Uterus (tissue), 4 donors: Measurements from ENCODE around the gene RGS9BP. TPM values are rescaled to one million over a fixed set of nuclear protein-coding genes. Genes with fewer than 3 reads are reported as not detected.

ENCODE experiments used
- DNase-seq, 2 donors: peaks; one replicate each; pipeline ENCODE4 v3.0.0-alpha.2; 2019 to 2020
- H3K27ac ChIP-seq, 2 donors: fragments of 200-600 bp; sonication (generic); 1 replicate in 1 of 2; 2 replicates in 1 of 2; pipeline ENCODE4 v1.5.1; 2016 to 2018
- H3K27me3 ChIP-seq, 2 donors: fragments of 200-600 bp; sonication (generic); one replicate each; pipeline ENCODE4 v1.5.1; 2018 to 2019; ENCODE audit warnings: control low read depth in 1 of 2
- H3K36me3 ChIP-seq, 2 donors: fragments of 200-600 bp; sonication (generic); one replicate each; pipeline ENCODE4 v1.5.1; 2019; ENCODE audit warnings: control low read depth in 1 of 2
- H3K4me1 ChIP-seq, 2 donors: fragments of 200-600 bp; sonication (generic); one replicate each; pipeline ENCODE4 v1.5.1; 2018 to 2019; ENCODE audit warnings: control low read depth in 1 of 2
- H3K4me3 ChIP-seq, 2 donors: fragments of 200-600 bp; sonication (generic); 1 replicate in 1 of 2; 2 replicates in 1 of 2; pipeline ENCODE4 v1.5.1; 2018 to 2019; ENCODE audit warnings: mild to moderate bottlenecking in 1 of 2
- H3K9me3 ChIP-seq, 2 donors: fragments of 200-600 bp; sonication (generic); one replicate each; pipeline ENCODE4 v1.5.1; 2019; ENCODE audit warnings: control low read depth in 1 of 2
- CTCF ChIP-seq, 4 experiments: fragments of 200-600 bp in 2 of 4; fragments of 450-650 bp in 2 of 4; sonication (generic) in 2 of 4; IDR thresholded peaks; one replicate each; pipeline ENCODE4 v1.5.1; 2016 to 2019; ENCODE audit warnings: antibody characterized with exemption in 4 of 4, mild to moderate bottlenecking in 2 of 4, moderate library complexity in 1 of 4
- POLR2A ChIP-seq, 2 donors: fragments of 450-650 bp; IDR thresholded peaks; one replicate each; pipeline ENCODE4 v1.6.1; 2016; ENCODE audit warnings: antibody characterized with exemption in 2 of 2, mild to moderate bottlenecking in 1 of 2, moderate library complexity in 1 of 2
- intact Hi-C: fragments of 100-400 bp; cut with DNase I; formaldehyde crosslinking; loops from one replicate; pipeline ENCODE4 v1.15.1; 2023; ENCODE audit warnings: low total_unique reads
- total RNA-seq, 4 donors: library from RNA; depleted of rRNA in 3 of 4; stranded (reverse); fragments of >200 nt in 3 of 4; gene quantifications; one replicate each; pipeline versions ENCODE4 v1.1.0 to v1.2.4, GENCODE V29; 2014 to 2023
- donor health status: DM: yes; HTN: yes; CAD: no.

RGS9BP gene
- under 1 TPM in 2 of 4 donors, not detected in 2; 0.29 to 0.62 TPM for total RNA-seq

GRCh38 chr19:32675720-32676185, at the start of gene RGS9BP:
RGS9BP (plus strand) TSS chr19:32675848; CDS start chr19:32676264, 416 bp downstream.
- Histone ChIP-seq H3K27ac (peak within 1 kb of the TSS; percentile 74 to 77), H3K4me3 (peak within 1 kb of the TSS; percentile 69 to 87), H3K36me3 (no peaks in the 10 kb centered on the region), H3K9me3 (no peaks in the 10 kb centered on the region), H3K27me3 (peaks cover 0 to 13% of the 10 kb centered on the region in 2 donors), H3K4me1 (peaks cover 0 to 3% of the 10 kb centered on the region in 2 donors)
- intact Hi-C loops, result no loop called here
- TF ChIP-seq POLR2A (IDR thresholded peaks at IDR 0.05) (no peak), CTCF (IDR thresholded peaks at IDR 0.05) (no peak)
- DNase-seq, result peak; percentile 73 to 77

- Histone ChIP-seq H3K27me3 (no peaks in the 10 kb centered on the region), H3K27ac (no peak overlapping the region), H3K4me3 (no peak overlapping the region), H3K36me3 (no peaks in the 10 kb centered on the region), H3K4me1 (no peaks in the 10 kb centered on the region), H3K9me3 (no peaks in the 10 kb centered on the region)
- TF ChIP-seq CTCF (IDR thresholded peaks at IDR 0.05) (no peak), POLR2A (IDR thresholded peaks at IDR 0.05) (no peak)
- intact Hi-C loops, result no loop called here
- DNase-seq, result no peak
Measured at GRCh38 chr19:32626969-32627368, 48.7 kb upstream of the RGS9BP start.

GRCh38 chr19:32627714-32628270, 47.9 kb upstream of the RGS9BP start:
- Histone ChIP-seq H3K36me3 (no peaks in the 10 kb centered on the region), H3K4me3 (no peak overlapping the region), H3K27ac (no peak overlapping the region), H3K27me3 (no peaks in the 10 kb centered on the region), H3K4me1 (no peaks in the 10 kb centered on the region), H3K9me3 (no peaks in the 10 kb centered on the region)
- intact Hi-C loops, result no loop called here
- TF ChIP-seq CTCF (IDR thresholded peaks at IDR 0.05) (no peak), POLR2A (IDR thresholded peaks at IDR 0.05) (no peak)
- DNase-seq, result no peak

GRCh38 chr19:32630338-32630737, 45.3 kb upstream of the RGS9BP start:
- Histone ChIP-seq H3K27me3 (no peaks in the 10 kb centered on the region), H3K9me3 (no peaks in the 10 kb centered on the region), H3K4me1 (no peaks in the 10 kb centered on the region), H3K36me3 (no peaks in the 10 kb centered on the region), H3K4me3 (no peak overlapping the region), H3K27ac (no peak overlapping the region)
- DNase-seq, result no peak
- intact Hi-C loops, result no loop called here
- TF ChIP-seq POLR2A (IDR thresholded peaks at IDR 0.05), result no peak
- TF ChIP-seq CTCF (IDR thresholded peaks at IDR 0.05), result no peak

GRCh38 chr19:32631381-32631780, 44.3 kb upstream of the RGS9BP start:
- Histone ChIP-seq H3K4me1 (no peaks in the 10 kb centered on the region), H3K36me3 (no peaks in the 10 kb centered on the region), H3K9me3 (no peaks in the 10 kb centered on the region), H3K27ac (no peak overlapping the region), H3K4me3 (no peak overlapping the region), H3K27me3 (no peaks in the 10 kb centered on the region)
- TF ChIP-seq CTCF (IDR thresholded peaks at IDR 0.05) (no peak), POLR2A (IDR thresholded peaks at IDR 0.05) (no peak)
- intact Hi-C loops, result no loop called here
- no peak for DNase-seq
